Aortic smooth muscle cell (primary cell): ENCODE data around the gene NUP50. TPM values are rescaled to one million over a fixed set of nuclear protein-coding genes. Genes with fewer than 3 reads are reported as not detected.

Source experiments
- total RNA-seq: library from RNA; depleted of rRNA; stranded (reverse); fragments of >200 nt; gene quantifications from 2 replicates; pipeline ENCODE4 v1.2.3, GENCODE V29; 2014

The NUP50 gene
- 29.8 and 39.1 TPM in 2 replicates for total RNA-seq

GRCh38 chr22:45163451-45164269, at the start of gene NUP50:
Gene NUP50, plus strand, starts transcription at chr22:45163925. Its CDS starts 4,253 bp downstream, at chr22:45168178.

Other genes with a start within 250 kb of the NUP50 start
- gene PHF21B, start 153.9 kb upstream of the NUP50 start, total RNA-seq: not detected in 2 replicates
- 32.0 and 34.8 TPM in 2 replicates for gene KIAA0930, start 77.0 kb downstream of the NUP50 start, total RNA-seq
- not detected in 2 replicates for gene UPK3A, start 121.0 kb downstream of the NUP50 start, total RNA-seq
- gene FAM118A, start 146.0 kb downstream of the NUP50 start, total RNA-seq: 17.8 and 18.5 TPM in 2 replicates
- gene SMC1B, start 249.7 kb downstream of the NUP50 start, total RNA-seq: 0.13 TPM in 1 of 2 replicates, not detected in the other
- gene RIBC2, start 249.8 kb downstream of the NUP50 start, total RNA-seq: 1.2 and 1.5 TPM in 2 replicates